HL-60 (cell line): ENCODE measurements around the gene PNPLA1.

Experiments used
- DNase-seq, 2 experiments: peaks; one replicate each; pipeline ENCODE4 v3.0.0-alpha.2; 2010 to 2020; ENCODE audit warnings: low read depth in 1 of 2, low spot score in 1 of 2
- H3K27ac ChIP-seq: fragments of 250-450 bp; sonication (Bioruptor Pico); replicated peaks from 2 replicates; pipeline ENCODE4 v1.5.1; 2020; ENCODE audit warnings: mild to moderate bottlenecking, moderate library complexity
- H3K27me3 ChIP-seq: fragments of 250-450 bp; sonication (Bioruptor Pico); 2 replicates; pipeline ENCODE4 v1.5.1; 2021; ENCODE audit warnings: mild to moderate bottlenecking, moderate library complexity; ENCODE audit not compliant: insufficient read depth, poor library complexity, severe bottlenecking
- H3K4me3 ChIP-seq: replicated peaks from 2 replicates; pipeline ENCODE4 v1.5.1; 2011; ENCODE audit warnings: mild to moderate bottlenecking, control low read depth, low read length; ENCODE audit not compliant: insufficient read depth
- CTCF ChIP-seq: IDR thresholded peaks from one replicate; pipeline ENCODE4 v1.5.1; 2011; ENCODE audit warnings: low read length, control low read depth, inconsistent platforms; ENCODE audit not compliant: insufficient read depth
- GABPA ChIP-seq: IDR thresholded peaks from 2 replicates; pipeline ENCODE4 v1.6.1; 2012; ENCODE audit warnings: low read depth
- POLR2AphosphoS5 ChIP-seq: IDR thresholded peaks from 2 replicates; pipeline ENCODE4 v1.6.1; 2012; ENCODE audit warnings: low read depth
- SPI1 ChIP-seq: IDR thresholded peaks from 2 replicates; pipeline ENCODE4 v1.6.1; 2012; ENCODE audit warnings: low read depth, mild to moderate bottlenecking, borderline replicate concordance
- TF ChIP-seq, protein P1 (sequence below): IDR thresholded peaks from 2 replicates; pipeline ENCODE4 v1.6.1; 2012; ENCODE audit warnings: low read depth; ENCODE audit not compliant: insufficient replicate concordance

The PNPLA1 gene

DNA sequence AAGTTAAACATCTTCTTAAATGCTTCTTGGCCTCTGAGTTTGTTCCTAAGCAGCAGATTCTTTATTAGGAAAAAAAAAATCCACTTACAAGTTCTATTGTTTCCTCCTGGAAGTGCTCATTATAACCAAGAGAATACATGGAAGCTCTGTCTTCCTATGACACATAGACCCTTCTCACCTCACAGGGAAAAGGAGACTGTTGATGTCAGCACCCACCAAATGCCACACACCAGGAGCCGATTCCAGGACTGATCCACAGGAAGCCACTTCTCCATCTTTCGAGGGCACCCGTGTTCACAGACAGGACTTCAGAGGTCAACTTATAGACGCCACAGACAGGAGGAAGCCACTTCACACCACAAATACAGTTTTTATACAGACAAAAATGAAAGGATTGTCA is 80.2 kb downstream of the PNPLA1 start:
- TF ChIP-seq, protein P1, sequence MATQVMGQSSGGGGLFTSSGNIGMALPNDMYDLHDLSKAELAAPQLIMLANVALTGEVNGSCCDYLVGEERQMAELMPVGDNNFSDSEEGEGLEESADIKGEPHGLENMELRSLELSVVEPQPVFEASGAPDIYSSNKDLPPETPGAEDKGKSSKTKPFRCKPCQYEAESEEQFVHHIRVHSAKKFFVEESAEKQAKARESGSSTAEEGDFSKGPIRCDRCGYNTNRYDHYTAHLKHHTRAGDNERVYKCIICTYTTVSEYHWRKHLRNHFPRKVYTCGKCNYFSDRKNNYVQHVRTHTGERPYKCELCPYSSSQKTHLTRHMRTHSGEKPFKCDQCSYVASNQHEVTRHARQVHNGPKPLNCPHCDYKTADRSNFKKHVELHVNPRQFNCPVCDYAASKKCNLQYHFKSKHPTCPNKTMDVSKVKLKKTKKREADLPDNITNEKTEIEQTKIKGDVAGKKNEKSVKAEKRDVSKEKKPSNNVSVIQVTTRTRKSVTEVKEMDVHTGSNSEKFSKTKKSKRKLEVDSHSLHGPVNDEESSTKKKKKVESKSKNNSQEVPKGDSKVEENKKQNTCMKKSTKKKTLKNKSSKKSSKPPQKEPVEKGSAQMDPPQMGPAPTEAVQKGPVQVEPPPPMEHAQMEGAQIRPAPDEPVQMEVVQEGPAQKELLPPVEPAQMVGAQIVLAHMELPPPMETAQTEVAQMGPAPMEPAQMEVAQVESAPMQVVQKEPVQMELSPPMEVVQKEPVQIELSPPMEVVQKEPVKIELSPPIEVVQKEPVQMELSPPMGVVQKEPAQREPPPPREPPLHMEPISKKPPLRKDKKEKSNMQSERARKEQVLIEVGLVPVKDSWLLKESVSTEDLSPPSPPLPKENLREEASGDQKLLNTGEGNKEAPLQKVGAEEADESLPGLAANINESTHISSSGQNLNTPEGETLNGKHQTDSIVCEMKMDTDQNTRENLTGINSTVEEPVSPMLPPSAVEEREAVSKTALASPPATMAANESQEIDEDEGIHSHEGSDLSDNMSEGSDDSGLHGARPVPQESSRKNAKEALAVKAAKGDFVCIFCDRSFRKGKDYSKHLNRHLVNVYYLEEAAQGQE = no peak
- TF ChIP-seq CTCF = no peak
- TF ChIP-seq POLR2AphosphoS5 = no peak
- TF ChIP-seq GABPA = no peak
- no peak for TF ChIP-seq SPI1
- Histone ChIP-seq H3K4me3 (no peak overlapping the region), H3K27ac (no peak overlapping the region), H3K27me3 (no peaks in the 10 kb centered on the region)
- no peak for DNase-seq

- Histone ChIP-seq H3K27me3 (no peaks in the 10 kb centered on the region), H3K27ac (no peak overlapping the region)
- no peak for DNase-seq
Observed at GRCh38 chr6:36350681-36351571, 81.1 kb downstream of the PNPLA1 start.

More at GRCh38 chr6:36350681-36351571, 81.1 kb downstream of the PNPLA1 start:
- H3K4me3 ChIP-seq = no peak overlapping the region
- TF ChIP-seq, protein P1 = no peak
- TF ChIP-seq CTCF (no peak), SPI1 (no peak), GABPA (no peak), POLR2AphosphoS5 (no peak)
